DOHH2 (cell line): ENCODE results near the gene RABGAP1.

ENCODE experiments used
- H3F3A ChIP-seq: fragments of 200-600 bp; sonication (generic), shearing (Covaris generic); 2 replicates; pipeline ENCODE4 v1.6.0; 2016; ENCODE audit warnings: antibody characterized with exemption, mild to moderate bottlenecking; ENCODE audit not compliant: control insufficient read depth, insufficient read depth
- H3K27ac ChIP-seq: fragments of 200-600 bp; sonication (generic); 2 replicates; pipeline ENCODE4 v1.5.1; 2014; ENCODE audit warnings: low read depth, mild to moderate bottlenecking, low read length, moderate library complexity
- H3K27me3 ChIP-seq: fragments of 200-600 bp; sonication (generic); 2 replicates; pipeline ENCODE4 v1.6.1; 2014; ENCODE audit warnings: mild to moderate bottlenecking, low read length, mixed read lengths; ENCODE audit not compliant: control insufficient read depth
- H3K36me3 ChIP-seq: fragments of 200-600 bp; sonication (generic); 2 replicates; pipeline ENCODE4 v1.6.1; 2014; ENCODE audit warnings: mild to moderate bottlenecking, low read length, moderate library complexity, mixed read lengths; ENCODE audit not compliant: control insufficient read depth
- H3K4me1 ChIP-seq: fragments of 200-600 bp; sonication (generic); 2 replicates; pipeline ENCODE4 v1.6.1; 2014; ENCODE audit warnings: mild to moderate bottlenecking, low read length, mixed read lengths; ENCODE audit not compliant: control insufficient read depth
- H3K4me2 ChIP-seq: fragments of 200-600 bp; sonication (generic); 2 replicates; pipeline ENCODE4 v1.6.0; 2014; ENCODE audit warnings: mild to moderate bottlenecking, low read length, moderate library complexity
- H3K4me3 ChIP-seq: fragments of 200-600 bp; sonication (generic); 2 replicates; pipeline ENCODE4 v1.5.1; 2014; ENCODE audit warnings: mild to moderate bottlenecking, low read length, mixed read lengths
- H3K79me2 ChIP-seq: fragments of 200-600 bp; sonication (generic); 2 replicates; pipeline ENCODE4 v1.6.1; 2014; ENCODE audit warnings: mild to moderate bottlenecking, low read length, mixed read lengths; ENCODE audit not compliant: control insufficient read depth
- H3K9me2 ChIP-seq: fragments of 200-600 bp; sonication (generic); replicated peaks from 2 replicates; pipeline ENCODE4 v1.6.1; 2014; ENCODE audit warnings: mild to moderate bottlenecking, low read length, mixed read lengths; ENCODE audit not compliant: control insufficient read depth
- H3K9me3 ChIP-seq: fragments of 200-600 bp; sonication (generic); 2 replicates; pipeline ENCODE4 v1.6.1; 2014; ENCODE audit warnings: antibody characterized with exemption, low read length, mixed read lengths; ENCODE audit not compliant: control insufficient read depth, insufficient read depth
- H4K20me1 ChIP-seq: fragments of 200-600 bp; sonication (generic); 2 replicates; pipeline ENCODE4 v1.6.0; 2014; ENCODE audit warnings: low read depth, mild to moderate bottlenecking, antibody characterized with exemption, low read length, moderate library complexity; ENCODE audit not compliant: control insufficient read depth, insufficient read depth
- CTCF ChIP-seq: fragments of 200-600 bp; sonication (generic); IDR thresholded peaks from one replicate; pipeline ENCODE4 v1.5.1; 2014; ENCODE audit warnings: antibody characterized with exemption, mild to moderate bottlenecking, low read depth, low read length; ENCODE audit not compliant: poor library complexity, severe bottlenecking
- EZH2phosphoT487 ChIP-seq: fragments of 200-600 bp; sonication (generic); IDR thresholded peaks from 2 replicates; pipeline ENCODE4 v1.6.1; 2017; ENCODE audit warnings: borderline replicate concordance, mild to moderate bottlenecking, antibody characterized with exemption, low read length, moderate library complexity, mixed read lengths

RABGAP1 gene

GRCh38 chr9:123107639-123108285 is 166.9 kb downstream of the RABGAP1 start:
- no peak overlapping the region for H3K27ac ChIP-seq
- no peaks in the 10 kb centered on the region for H3K27me3 ChIP-seq
- H3K36me3 ChIP-seq: peaks cover 91% of the 10 kb centered on the region
- peaks cover 22% of the 10 kb centered on the region for H3F3A ChIP-seq
- no peaks in the 10 kb centered on the region for H3K9me3 ChIP-seq
- H3K9me2 ChIP-seq: no peaks in the 10 kb centered on the region
- no peak overlapping the region for H3K4me3 ChIP-seq
- H3K4me1 ChIP-seq: peaks cover 6% of the 10 kb centered on the region; the same call in 1 of the 2 replicates
- no peak overlapping the region for H3K4me2 ChIP-seq
- no peaks in the 10 kb centered on the region for H3K79me2 ChIP-seq
- no peak for TF ChIP-seq EZH2phosphoT487
- TF ChIP-seq CTCF: no peak
- no peaks in the 10 kb centered on the region for H4K20me1 ChIP-seq

- peaks cover 93% of the 10 kb centered on the region for H3K36me3 ChIP-seq
- peaks cover 16% of the 10 kb centered on the region for H3F3A ChIP-seq
- H3K79me2 ChIP-seq: no peaks in the 10 kb centered on the region
- TF ChIP-seq CTCF (no peak), EZH2phosphoT487 (no peak)
- H3K9me3 ChIP-seq: no peaks in the 10 kb centered on the region
- no peaks in the 10 kb centered on the region for H3K9me2 ChIP-seq
- no peak overlapping the region for H3K4me3 ChIP-seq
- no peaks in the 10 kb centered on the region for H4K20me1 ChIP-seq
- H3K4me2 ChIP-seq: no peak overlapping the region
- H3K4me1 ChIP-seq: peaks cover 6% of the 10 kb centered on the region; the same call in 1 of the 2 replicates
- H3K27me3 ChIP-seq: no peaks in the 10 kb centered on the region
- H3K27ac ChIP-seq: no peak overlapping the region
Measured at GRCh38 chr9:123108976-123109375, 168.2 kb downstream of the RABGAP1 start.

GRCh38 chr9:123109540-123110279 is 168.9 kb downstream of the RABGAP1 start:
- H3K36me3 ChIP-seq: peaks cover 93% of the 10 kb centered on the region
- H3K27me3 ChIP-seq: no peaks in the 10 kb centered on the region
- TF ChIP-seq EZH2phosphoT487 (no peak), CTCF (no peak)
- H4K20me1 ChIP-seq: no peaks in the 10 kb centered on the region
- H3K79me2 ChIP-seq: no peaks in the 10 kb centered on the region
- H3K9me3 ChIP-seq: no peaks in the 10 kb centered on the region
- peaks cover 9% of the 10 kb centered on the region for H3F3A ChIP-seq
- H3K9me2 ChIP-seq: no peaks in the 10 kb centered on the region
- no peak overlapping the region for H3K27ac ChIP-seq
- H3K4me2 ChIP-seq: no peak overlapping the region
- no peak overlapping the region for H3K4me3 ChIP-seq
- H3K4me1 ChIP-seq: peaks cover 6% of the 10 kb centered on the region; the same call in 1 of the 2 replicates
